Right cardiac atrium (tissue), 5 donors: ENCODE data around the gene AKAP13. TPM values are rescaled to one million over a fixed set of nuclear protein-coding genes. Genes with fewer than 3 reads are reported as not detected.
"Not testable (repeated sequence)": the region's sequence is repeated elsewhere in the genome, so short reads cannot be mapped to it uniquely, and the experiment has no call there.

Source experiments
- ATAC-seq, 2 donors: fragments of 200-7000 bp; cut with Tn5 transposase; one replicate each; pipeline versions ENCODE4 v1.8.0 to v1.9.1; 2020; ENCODE audit warnings: moderate library complexity in 2 of 2, mild to moderate bottlenecking in 1 of 2
- DNase-seq, 3 donors: peaks; one replicate each; pipeline ENCODE4 v3.0.0-alpha.2; 2020
- H3K27ac ChIP-seq: one replicate; pipeline ENCODE4 v1.5.1; 2013; ENCODE audit warnings: mild to moderate bottlenecking, low read length, control low read depth, moderate library complexity
- H3K27me3 ChIP-seq: one replicate; pipeline ENCODE4 v1.6.1; 2013; ENCODE audit not compliant: control insufficient read depth, insufficient read depth
- H3K4me1 ChIP-seq: one replicate; pipeline ENCODE4 v1.6.1; 2013; ENCODE audit warnings: low read length; ENCODE audit not compliant: control insufficient read depth, insufficient read depth
- H3K4me3 ChIP-seq: one replicate; pipeline ENCODE4 v1.5.1; 2013; ENCODE audit warnings: low read length, control low read depth
- H3K9me3 ChIP-seq: one replicate; pipeline ENCODE4 v1.6.1; 2013; ENCODE audit warnings: low read length; ENCODE audit not compliant: control insufficient read depth
- WGBS: extraction: QIAGEN DNeasy Blood & Tissue Kit; methylation state at CpG from one replicate; pipeline ENCODE4 v1.1.7; 2013; 5-methylcytosine and 5-hydroxymethylcytosine counted together
- intact Hi-C, 4 donors: fragments of 100-400 bp; cut with DNase I; formaldehyde crosslinking; loops; one replicate each; pipeline versions ENCODE4 v1.11.0 to v1.14.0; 2022 to 2023
- polyA plus RNA-seq: library from polyadenylated mRNA; stranded (reverse); fragments of 200-250 nt; gene quantifications from one replicate; pipeline ENCODE4 v1.2.3, GENCODE V29; 2013
- total RNA-seq, 4 donors: library from RNA; stranded (reverse); fragmentation: NEBNext Ultra II Directional; extraction: Animal tissue kit (Norgen Biotek cat#: 25700); gene quantifications; one replicate each; pipeline ENCODE4 v1.2.1, GENCODE V29; 2021
- donor health status: healthy with polysubstance abuse.
- donor health status: DM: no; HTN: yes; CAD: no.
- donor health status: DM: no; HTN: no; CAD: no.
- donor health status: DM: no; HTN: yes; CAD: no; lungs with severe emphysema.
- donor health status: DM: yes; HTN: yes; CAD: no.

Gene AKAP13
- total and polyA plus RNA-seq, 5 donors = 104 to 348 (median 250) TPM

DNA sequence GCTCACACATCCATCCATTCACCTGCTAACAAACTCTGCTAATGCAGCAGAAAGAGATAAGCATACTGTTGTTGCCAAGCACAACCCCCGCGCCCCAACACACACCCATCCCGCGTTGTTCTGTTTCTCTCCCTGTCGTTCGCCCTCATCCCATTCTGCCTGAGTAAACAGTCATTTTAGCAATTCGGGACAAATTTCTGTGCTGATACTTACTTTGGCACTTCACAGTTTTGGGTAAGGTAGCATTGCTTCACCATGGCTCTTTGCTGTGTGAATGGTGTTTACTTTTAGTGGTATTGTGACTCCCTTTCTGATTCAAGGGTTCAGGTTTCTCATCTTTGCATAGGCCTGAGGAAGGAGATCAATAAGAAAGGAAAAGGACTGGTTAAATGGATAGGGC is 149.7 kb downstream of the AKAP13 start:
- intact Hi-C loops = no loop called here
- no peaks in the 10 kb centered on the region for H3K27me3 ChIP-seq
- H3K4me3 ChIP-seq = no peak overlapping the region
- no peak overlapping the region for H3K27ac ChIP-seq
- H3K4me1 ChIP-seq = peaks cover 7% of the 10 kb centered on the region
- DNase-seq (no peak), ATAC-seq (no peak)
- H3K9me3 ChIP-seq = no peaks in the 10 kb centered on the region
- WGBS = 66% methylated on average over 7 of the region's 7 CpGs

DNA sequence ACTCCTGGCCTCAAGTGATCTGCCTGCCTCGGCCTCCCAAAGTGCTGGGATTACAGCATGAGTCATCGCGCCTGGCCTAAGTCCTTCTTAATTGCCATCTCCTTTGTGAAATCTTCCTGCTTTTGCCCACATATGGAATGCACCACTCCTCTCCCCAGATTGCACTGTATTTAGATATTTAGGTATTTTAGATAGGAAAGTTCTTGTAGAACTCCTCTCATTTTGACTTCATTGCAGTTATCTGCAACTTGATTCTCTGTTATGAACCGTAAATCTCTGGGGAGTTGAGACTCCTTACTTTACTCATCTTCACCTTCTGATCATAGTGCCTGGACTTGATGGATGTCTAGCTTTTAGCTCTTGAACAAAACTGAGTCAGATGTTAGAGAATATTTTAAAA is 150.7 kb downstream of the AKAP13 start:
- Histone ChIP-seq H3K9me3 (no peaks in the 10 kb centered on the region), H3K4me3 (no peak overlapping the region), H3K4me1 (peaks cover 7% of the 10 kb centered on the region), H3K27ac (no peak overlapping the region), H3K27me3 (no peaks in the 10 kb centered on the region)
- DNase-seq (no peak), ATAC-seq (no peak)
- 92% methylated on average over 4 of the region's 4 CpGs for WGBS
- intact Hi-C loops = no loop called here

DNA sequence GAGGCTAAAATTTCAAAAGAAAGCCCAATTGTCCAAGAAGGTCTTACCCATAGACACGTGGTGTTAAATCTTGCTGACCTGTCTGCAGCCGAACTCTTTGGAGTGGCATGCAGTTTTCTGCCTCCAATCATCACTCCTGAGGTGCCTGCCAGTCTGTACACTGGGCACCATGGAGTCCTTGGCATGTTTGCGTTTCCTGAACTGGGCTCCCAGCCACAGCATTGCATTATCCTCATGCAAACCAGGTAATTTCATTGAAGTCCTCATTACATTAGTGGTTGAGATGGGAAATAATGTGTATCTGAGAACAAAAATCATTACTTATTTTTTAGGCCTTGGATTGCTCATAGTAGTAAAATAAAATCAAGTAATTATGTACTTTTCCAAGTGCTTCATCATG is 152.3 kb downstream of the AKAP13 start:
- peaks cover 7% of the 10 kb centered on the region for H3K4me1 ChIP-seq
- peak in 1 of 2 donors; percentile 58 for ATAC-seq
- H3K9me3 ChIP-seq = no peaks in the 10 kb centered on the region
- no peak overlapping the region for H3K4me3 ChIP-seq
- no peak overlapping the region for H3K27ac ChIP-seq
- WGBS = 72% methylated on average over 3 of the region's 3 CpGs
- DNase-seq = peak in 1 of 3 donors; percentile 68
- no peaks in the 10 kb centered on the region for H3K27me3 ChIP-seq
- intact Hi-C loops = no loop called here

DNA sequence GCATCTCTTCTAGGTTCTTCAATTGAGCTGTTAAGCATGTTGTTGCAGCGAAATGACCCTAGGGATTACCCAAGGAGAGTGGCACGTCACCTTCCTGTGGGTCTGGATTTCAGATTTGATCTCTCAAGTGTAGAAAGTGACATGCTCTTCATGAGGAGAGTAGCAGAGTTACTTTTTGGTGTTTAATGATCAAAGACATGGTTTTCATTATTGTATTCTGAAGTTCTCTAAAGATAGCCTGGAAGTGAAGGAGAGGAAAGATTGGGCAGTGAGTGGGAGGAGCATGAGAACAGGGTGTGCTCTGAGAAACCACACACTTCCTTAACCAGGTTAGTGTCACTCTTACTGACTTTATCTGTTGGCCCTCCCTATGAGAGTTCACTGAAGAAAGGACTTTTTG is 153.6 kb downstream of the AKAP13 start:
- DNase-seq (no peak), ATAC-seq (peak; percentile 61 to 76)
- WGBS = 75% methylated on average over 2 of the region's 2 CpGs
- no peaks in the 10 kb centered on the region for H3K27me3 ChIP-seq
- peaks cover 7% of the 10 kb centered on the region for H3K4me1 ChIP-seq
- intact Hi-C loops = no loop called here
- H3K9me3 ChIP-seq = no peaks in the 10 kb centered on the region
- H3K27ac ChIP-seq = peak overlapping the region; percentile 8
- H3K4me3 ChIP-seq = no peak overlapping the region

DNA sequence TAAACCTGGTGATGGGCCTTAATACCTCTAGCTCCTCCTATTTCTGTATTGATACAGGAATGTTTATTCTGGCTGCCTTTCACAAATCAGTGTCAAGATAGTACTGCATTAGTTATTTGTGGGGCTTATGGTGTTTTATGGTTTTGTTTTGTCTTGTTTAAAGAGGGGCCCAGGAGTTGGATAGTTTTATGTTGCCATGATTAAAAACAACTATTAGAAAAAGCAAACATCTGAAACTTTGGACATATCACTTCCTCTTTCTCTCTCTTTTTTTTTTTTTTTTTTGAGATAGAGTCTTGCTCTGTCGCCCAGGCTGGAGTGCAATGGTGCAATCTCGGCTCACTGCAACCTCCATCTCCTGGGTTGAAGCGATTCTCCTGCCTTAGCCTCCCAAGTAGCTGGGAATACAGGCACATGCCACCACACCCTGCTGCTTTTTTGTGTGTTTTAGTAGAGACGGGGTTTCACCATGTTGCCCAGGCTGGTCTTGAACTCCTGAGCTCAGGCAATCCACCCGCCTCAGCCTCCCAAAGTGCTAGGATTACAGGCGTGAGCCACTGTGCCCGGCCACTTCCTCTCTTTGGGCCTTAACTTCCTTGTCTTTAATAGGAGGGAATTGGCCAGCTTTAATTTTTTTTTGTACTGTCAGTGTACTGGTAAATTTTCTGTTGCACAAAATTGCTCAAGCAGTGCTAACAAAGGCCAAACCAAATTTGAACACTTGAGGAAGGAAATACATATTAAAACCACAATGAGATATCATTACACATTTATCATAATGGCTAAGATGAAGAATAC is 155.3 kb downstream of the AKAP13 start:
- H3K4me3 ChIP-seq, intact Hi-C loops, H3K27me3 ChIP-seq, H3K4me1 ChIP-seq, H3K27ac ChIP-seq, H3K9me3 ChIP-seq: not testable (repeated sequence)
- ATAC-seq = peak; percentile 12 to 31
- DNase-seq = peak in 2 of 3 donors; percentile 60 to 64
- 82% methylated on average over 7 of the region's 7 CpGs for WGBS

DNA sequence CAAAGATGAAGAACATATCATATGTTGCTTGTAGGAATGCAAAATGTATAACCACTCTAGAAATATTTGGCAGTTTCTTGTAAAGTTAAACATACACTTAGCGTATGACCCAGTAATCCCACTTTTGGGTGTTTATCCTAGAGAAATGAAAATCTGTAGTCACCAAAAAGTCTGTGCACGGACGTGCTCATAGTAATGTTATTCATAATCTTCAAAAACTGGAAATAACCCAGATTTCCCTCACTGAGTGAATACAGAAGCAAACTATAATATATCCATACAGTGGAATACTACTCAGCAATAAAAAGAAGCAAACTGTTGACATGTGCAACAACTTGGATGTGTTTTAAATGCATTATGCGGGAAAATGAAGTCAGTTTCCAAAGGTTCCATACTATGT is 155.9 kb downstream of the AKAP13 start:
- DNase-seq (no peak), ATAC-seq (no peak)
- WGBS = 74% methylated on average over 4 of the region's 4 CpGs
- Histone ChIP-seq H3K4me3 (no peak overlapping the region), H3K27me3 (no peaks in the 10 kb centered on the region), H3K27ac (no peak overlapping the region), H3K4me1 (peaks cover 8% of the 10 kb centered on the region), H3K9me3 (no peaks in the 10 kb centered on the region)
- intact Hi-C loops = no loop called here

DNA sequence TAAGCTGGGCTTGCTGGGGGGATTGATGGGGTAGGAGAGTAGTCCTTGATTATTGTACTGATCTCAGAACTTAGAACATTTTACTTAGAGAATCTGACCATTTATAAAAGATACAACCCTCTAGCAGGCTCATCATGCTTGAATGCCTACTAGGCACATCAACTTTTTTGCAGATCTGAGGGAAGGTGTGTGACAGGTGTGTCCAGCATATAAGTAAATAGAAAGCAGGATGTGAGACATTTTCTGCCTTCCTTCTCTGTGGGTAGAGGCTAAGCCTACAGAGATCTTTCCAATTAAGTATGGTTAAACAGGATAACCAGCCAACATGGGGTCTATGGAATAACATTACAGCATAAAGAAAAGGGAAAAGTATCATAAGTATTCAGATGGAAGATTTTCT is 159.1 kb downstream of the AKAP13 start:
- DNase-seq = no peak
- no peak for ATAC-seq
- intact Hi-C loops = no loop called here
- Histone ChIP-seq H3K4me3 (no peak overlapping the region), H3K27ac (no peak overlapping the region), H3K9me3 (no peaks in the 10 kb centered on the region), H3K27me3 (no peaks in the 10 kb centered on the region), H3K4me1 (peaks cover 10% of the 10 kb centered on the region)

DNA sequence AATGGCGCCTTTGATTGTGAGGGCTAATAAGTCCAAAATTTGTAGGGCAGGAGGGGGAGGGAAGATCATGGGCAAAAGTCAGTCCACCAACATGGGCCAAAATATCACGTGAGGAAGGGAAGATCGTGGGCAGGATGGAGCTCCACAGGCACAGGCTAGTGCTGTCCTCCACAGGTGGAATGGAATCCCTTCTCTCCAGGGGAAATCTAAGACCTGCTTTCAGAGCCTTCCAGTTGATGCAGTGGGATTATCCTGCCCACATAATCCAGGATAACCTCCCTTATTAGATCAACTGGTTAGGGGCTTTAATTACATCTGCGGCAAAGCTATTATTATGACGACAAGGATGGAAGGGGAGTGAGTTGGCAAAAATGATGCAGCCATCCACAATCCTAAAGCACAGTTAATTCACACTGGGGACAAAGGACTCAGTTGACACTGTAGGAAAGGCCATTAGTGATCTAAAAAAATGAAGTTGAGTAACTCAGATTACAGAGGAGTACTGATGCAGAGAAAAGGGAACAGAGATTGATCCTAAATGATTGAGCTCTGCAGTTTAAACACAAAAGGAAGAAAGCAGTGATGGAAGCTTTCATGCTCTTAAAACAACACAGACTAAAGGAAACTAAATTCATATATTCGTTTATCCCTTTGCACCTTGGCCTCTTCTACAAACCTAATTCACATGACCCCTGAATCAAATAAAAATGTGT is 159.8 kb downstream of the AKAP13 start:
- DNase-seq (no peak), ATAC-seq (no peak)
- no peaks in the 10 kb centered on the region for H3K27me3 ChIP-seq
- H3K27ac ChIP-seq = no peak overlapping the region
- H3K4me3 ChIP-seq = no peak overlapping the region
- H3K9me3 ChIP-seq = no peaks in the 10 kb centered on the region
- H3K4me1 ChIP-seq = peaks cover 10% of the 10 kb centered on the region
- WGBS = 84% methylated on average over 6 of the region's 6 CpGs
- intact Hi-C loops = no loop called here

DNA sequence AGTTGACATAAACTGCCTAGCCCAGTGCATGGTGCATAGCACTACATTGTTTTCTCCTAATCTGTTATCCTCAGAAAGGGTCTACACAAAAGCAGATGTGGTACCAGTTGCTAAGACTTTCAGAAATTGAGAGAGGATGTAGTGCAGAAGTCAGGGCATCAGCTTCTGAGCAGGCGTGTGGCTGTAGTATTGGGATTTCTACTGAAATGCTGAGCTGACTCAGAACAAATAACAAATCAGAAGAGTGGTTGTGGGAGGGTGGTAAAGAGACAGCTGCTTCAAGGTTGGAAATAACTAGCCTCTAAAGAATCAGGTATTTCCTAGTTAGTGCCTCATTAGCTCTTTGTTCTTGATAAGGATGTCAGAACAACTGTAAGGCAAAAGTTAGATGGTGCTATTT is 161.3 kb downstream of the AKAP13 start:
- Histone ChIP-seq H3K9me3 (no peaks in the 10 kb centered on the region), H3K4me3 (no peak overlapping the region), H3K27ac (no peak overlapping the region), H3K27me3 (no peaks in the 10 kb centered on the region), H3K4me1 (peaks cover 10% of the 10 kb centered on the region)
- ATAC-seq (no peak), DNase-seq (no peak)
- intact Hi-C loops = no loop called here
- 81% methylated on average over 1 of the region's 1 CpG for WGBS

DNA sequence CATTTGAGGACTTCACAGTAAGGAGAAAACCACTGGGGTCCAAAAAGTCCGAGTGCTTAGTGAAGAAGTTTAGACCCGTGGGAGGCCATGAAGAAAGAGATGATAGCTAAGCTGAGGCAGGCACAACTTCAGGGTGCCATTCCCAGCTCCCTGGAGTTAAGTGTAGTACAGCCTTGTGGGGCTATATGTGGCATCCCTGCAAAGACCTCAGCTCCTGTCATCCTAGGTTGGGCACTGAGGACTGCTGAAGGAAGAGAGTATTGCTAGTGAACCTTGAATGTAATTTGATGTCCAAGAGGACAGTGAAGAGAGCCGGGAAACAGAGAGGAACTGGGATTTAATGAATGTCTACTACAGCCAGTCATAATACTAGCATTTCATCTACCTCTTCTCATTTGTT is 162.1 kb downstream of the AKAP13 start:
- DNase-seq = no peak
- H3K4me1 ChIP-seq = peaks cover 10% of the 10 kb centered on the region
- no peaks in the 10 kb centered on the region for H3K9me3 ChIP-seq
- no peaks in the 10 kb centered on the region for H3K27me3 ChIP-seq
- WGBS = 80% methylated on average over 3 of the region's 3 CpGs
- ATAC-seq = no peak
- H3K4me3 ChIP-seq = no peak overlapping the region
- peak overlapping the region; percentile 42 for H3K27ac ChIP-seq
- intact Hi-C loops = no loop called here

DNA sequence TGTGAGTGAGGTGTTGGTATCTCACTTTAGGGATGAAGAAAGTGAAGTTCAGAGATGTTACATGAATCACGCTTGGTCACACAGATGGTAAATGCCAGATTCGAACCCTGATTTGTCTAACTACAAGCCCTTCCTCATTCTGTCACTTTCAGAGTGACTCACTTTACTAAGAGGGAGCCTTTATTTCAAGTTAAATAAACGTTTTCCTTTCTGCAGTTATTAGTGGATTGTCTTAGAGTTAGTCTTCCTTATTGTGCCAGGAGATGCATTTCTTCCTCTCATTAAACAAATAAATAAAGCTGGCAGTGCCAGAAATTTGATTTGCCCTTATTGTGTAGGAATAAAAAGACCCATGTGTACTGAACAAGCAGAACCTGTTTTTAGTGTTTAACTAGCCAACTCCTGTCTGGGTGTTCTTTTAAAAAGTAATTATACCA is 162.5 kb downstream of the AKAP13 start:
- Histone ChIP-seq H3K4me3 (no peak overlapping the region), H3K27ac (no peak overlapping the region), H3K4me1 (peaks cover 10% of the 10 kb centered on the region), H3K9me3 (no peaks in the 10 kb centered on the region), H3K27me3 (no peaks in the 10 kb centered on the region)
- no peak for DNase-seq
- ATAC-seq = no peak
- WGBS = 57% methylated on average over 3 of the region's 3 CpGs
- intact Hi-C loops = no loop called here
